PC-3 (cell line): Measurements from ENCODE around the gene FOXRED1. TPM values are rescaled to one million over a fixed set of nuclear protein-coding genes. Genes with fewer than 3 reads are reported as not detected.
"Not testable (repeated sequence)": the region's sequence is repeated elsewhere in the genome, so short reads cannot be mapped to it uniquely, and the experiment has no call there.

Experiments used
- ATAC-seq: fragments of 200-7000 bp; cut with Tn5 transposase; 2 replicates; pipeline ENCODE4 v1.9.1; 2020; ENCODE audit warnings: mild to moderate bottlenecking, moderate library complexity
- BruUV-seq: library from RNA; stranded (reverse); fragments of 400-500 nt; replicated peaks from 2 replicates; lab custom pipeline; 2021; lab: Mats Ljungman, UMichigan
- CTCF ChIA-PET: fragments of 300-600 bp; sonication (Branson Sonifier 250); formaldehyde crosslinking; loops from one replicate; lab custom pipeline; 2022; ENCODE audit warnings: antibody characterized with exemption; lab: Charles Lee
- POLR2A ChIA-PET: fragments of 300-600 bp; sonication (Branson Sonifier 250); formaldehyde crosslinking; loops from one replicate; lab custom pipeline; 2022; ENCODE audit warnings: antibody characterized with exemption; ENCODE audit not compliant: unreplicated experiment; lab: Charles Lee
- DNase-seq: peaks from one replicate; pipeline ENCODE4 v3.0.0-alpha.2; 2015
- H2AFZ ChIP-seq: fragments of 300-600 bp; sonication (generic); 2 replicates; pipeline ENCODE4 v1.6.0; 2016; ENCODE audit warnings: antibody characterized with exemption, low read length
- H3F3A ChIP-seq: fragments of 300-600 bp; sonication (generic); one replicate; pipeline ENCODE4 v1.6.0; 2017; ENCODE audit warnings: antibody characterized with exemption, low read length, control low read depth, mild to moderate bottlenecking; ENCODE audit not compliant: unreplicated experiment
- H3K27ac ChIP-seq: fragments of 300-600 bp; sonication (generic); 2 replicates; pipeline ENCODE4 v1.5.1; 2016; ENCODE audit warnings: mild to moderate bottlenecking, low read length
- H3K27me3 ChIP-seq: fragments of 300-600 bp; sonication (generic); 2 replicates; pipeline ENCODE4 v1.6.1; 2016; ENCODE audit warnings: low read length, mixed read lengths
- H3K36me3 ChIP-seq: fragments of 300-600 bp; sonication (generic); 2 replicates; pipeline ENCODE4 v1.6.1; 2016; ENCODE audit warnings: low read depth, mixed run types, low read length, mixed read lengths
- H3K4me1 ChIP-seq: fragments of 300-600 bp; sonication (generic); 2 replicates; pipeline ENCODE4 v1.5.1; 2016; ENCODE audit warnings: low read length; ENCODE audit not compliant: insufficient read depth
- H3K4me2 ChIP-seq: fragments of 300-600 bp; sonication (generic); 2 replicates; pipeline ENCODE4 v1.6.0; 2016; ENCODE audit warnings: low read length
- H3K4me3 ChIP-seq: fragments of 300-600 bp; sonication (generic); 2 replicates; pipeline ENCODE4 v1.5.1; 2016; ENCODE audit warnings: mild to moderate bottlenecking, low read length, mixed read lengths
- H3K79me2 ChIP-seq: fragments of 300-600 bp; sonication (generic); 2 replicates; pipeline ENCODE4 v1.6.1; 2017; ENCODE audit warnings: low read length, mixed read lengths
- H3K9ac ChIP-seq: fragments of 300-600 bp; sonication (generic); 2 replicates; pipeline ENCODE4 v1.6.0; 2016; ENCODE audit warnings: mild to moderate bottlenecking, low read length
- H3K9me2 ChIP-seq: fragments of 300-600 bp; sonication (generic); replicated peaks from 2 replicates; pipeline ENCODE4 v1.6.1; 2016; ENCODE audit warnings: mixed run types, low read length, mixed read lengths
- H3K9me3 ChIP-seq: fragments of 300-600 bp; sonication (generic); 2 replicates; pipeline ENCODE4 v1.6.1; 2016; ENCODE audit warnings: low read length, mixed read lengths
- H4K20me1 ChIP-seq: fragments of 300-600 bp; sonication (generic); 2 replicates; pipeline ENCODE4 v1.6.1; 2016; ENCODE audit warnings: low read length, mixed read lengths
- EZH2 ChIP-seq: fragments of 300-600 bp; sonication (generic); IDR thresholded peaks from one replicate; pipeline ENCODE4 v1.6.1; 2017; ENCODE audit warnings: antibody characterized with exemption, mild to moderate bottlenecking, low read length; ENCODE audit not compliant: unreplicated experiment
- EZH2phosphoT487 ChIP-seq: fragments of 300-600 bp; sonication (generic); IDR thresholded peaks from 2 replicates; pipeline ENCODE4 v1.6.1; 2018; ENCODE audit warnings: mild to moderate bottlenecking, antibody characterized with exemption, low read length, borderline replicate concordance
- intact Hi-C: fragments of 100-400 bp; cut with micrococcal nuclease; formaldehyde crosslinking; loops from 2 replicates; pipeline ENCODE4 v1.9.0; 2023
- total RNA-seq: library from RNA; depleted of rRNA; stranded (reverse); fragments of >200 nt; gene quantifications from 2 replicates; pipeline ENCODE4 v1.2.3, GENCODE V29; 2014
- TF ChIP-seq, protein P1 (sequence below): fragments of 300-600 bp; sonication (generic); conservative IDR thresholded peaks from 2 replicates; pipeline ENCODE4 v1.5.1; 2017; ENCODE audit warnings: antibody characterized with exemption, low read depth, mild to moderate bottlenecking, low read length

The FOXRED1 gene
- total RNA-seq, 1 experiment from 2014 or later: 55.6 TPM

DNA sequence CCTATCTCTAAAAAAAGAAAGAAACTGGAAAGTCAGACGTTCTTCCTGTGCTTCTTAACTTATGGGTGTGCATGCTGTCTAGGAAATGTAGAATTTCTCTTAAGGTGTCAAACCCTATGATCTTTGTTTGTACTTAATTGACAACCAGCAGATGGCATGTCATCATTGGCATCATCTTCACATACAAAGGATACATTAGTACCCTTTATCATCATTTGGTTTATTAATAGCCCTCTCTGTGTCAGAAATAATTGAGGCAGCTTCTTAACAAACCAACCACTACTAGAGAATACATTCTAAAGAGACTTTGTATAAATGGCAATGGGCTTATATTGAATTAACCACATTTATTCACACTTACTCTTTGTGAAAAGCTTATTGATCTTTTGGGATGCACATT, 14.1 kb upstream of the FOXRED1 start:
- intact Hi-C loops: no loop called here
- no peak for DNase-seq
- Histone ChIP-seq H3K27ac (no peak overlapping the region), H4K20me1 (no peaks in the 10 kb centered on the region), H3K9me3 (no peaks in the 10 kb centered on the region), H3K27me3 (no peaks in the 10 kb centered on the region), H2AFZ (no peak overlapping the region), H3K4me2 (no peak overlapping the region), H3K9me2 (no peaks in the 10 kb centered on the region), H3K4me3 (no peak overlapping the region), H3K4me1 (no peaks in the 10 kb centered on the region), H3F3A (peaks cover 5% of the 10 kb centered on the region), H3K9ac (no peak overlapping the region), H3K79me2 (no peaks in the 10 kb centered on the region), H3K36me3 (peaks cover 23% of the 10 kb centered on the region)
- ChIA-PET CTCF (no interaction called here), POLR2A (no interaction called here)
- TF ChIP-seq EZH2phosphoT487 (no peak), EZH2 (no peak)
- TF ChIP-seq, protein P1, sequence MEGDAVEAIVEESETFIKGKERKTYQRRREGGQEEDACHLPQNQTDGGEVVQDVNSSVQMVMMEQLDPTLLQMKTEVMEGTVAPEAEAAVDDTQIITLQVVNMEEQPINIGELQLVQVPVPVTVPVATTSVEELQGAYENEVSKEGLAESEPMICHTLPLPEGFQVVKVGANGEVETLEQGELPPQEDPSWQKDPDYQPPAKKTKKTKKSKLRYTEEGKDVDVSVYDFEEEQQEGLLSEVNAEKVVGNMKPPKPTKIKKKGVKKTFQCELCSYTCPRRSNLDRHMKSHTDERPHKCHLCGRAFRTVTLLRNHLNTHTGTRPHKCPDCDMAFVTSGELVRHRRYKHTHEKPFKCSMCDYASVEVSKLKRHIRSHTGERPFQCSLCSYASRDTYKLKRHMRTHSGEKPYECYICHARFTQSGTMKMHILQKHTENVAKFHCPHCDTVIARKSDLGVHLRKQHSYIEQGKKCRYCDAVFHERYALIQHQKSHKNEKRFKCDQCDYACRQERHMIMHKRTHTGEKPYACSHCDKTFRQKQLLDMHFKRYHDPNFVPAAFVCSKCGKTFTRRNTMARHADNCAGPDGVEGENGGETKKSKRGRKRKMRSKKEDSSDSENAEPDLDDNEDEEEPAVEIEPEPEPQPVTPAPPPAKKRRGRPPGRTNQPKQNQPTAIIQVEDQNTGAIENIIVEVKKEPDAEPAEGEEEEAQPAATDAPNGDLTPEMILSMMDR: no peak
- BruUV-seq: no TSS peak
- ATAC-seq: no peak

DNA sequence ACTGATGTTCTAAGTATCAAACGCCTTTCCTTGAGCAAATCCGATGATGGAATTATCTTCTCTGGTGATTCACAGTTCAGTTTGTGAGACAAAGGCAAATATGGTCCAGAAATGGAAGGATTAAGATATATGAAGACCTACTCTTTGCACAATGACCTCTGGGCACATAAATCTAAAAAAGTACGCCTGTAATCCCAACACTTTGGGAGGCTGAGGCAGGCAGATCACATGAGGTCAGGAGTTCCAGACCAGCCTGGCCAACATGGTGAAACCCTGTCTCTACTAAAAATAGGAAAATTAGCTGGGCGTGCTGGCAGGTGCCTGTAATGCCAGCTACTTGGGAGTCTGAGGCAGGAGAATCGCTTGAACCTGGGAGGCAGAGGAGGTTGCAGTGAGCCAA, 13.4 kb upstream of the FOXRED1 start:
- H3K9ac ChIP-seq, H3K4me3 ChIP-seq, BruUV-seq, H3K27me3 ChIP-seq, H3K79me2 ChIP-seq, H3F3A ChIP-seq, H3K4me2 ChIP-seq, H4K20me1 ChIP-seq, H3K9me3 ChIP-seq, DNase-seq, H3K27ac ChIP-seq, H2AFZ ChIP-seq, H3K4me1 ChIP-seq, H3K9me2 ChIP-seq, CTCF ChIA-PET, ATAC-seq, intact Hi-C loops: not testable (repeated sequence)
- H3K36me3 ChIP-seq: peaks cover 23% of the 10 kb centered on the region
- POLR2A ChIA-PET: interaction anchor here (0.6 kb wide), 1 partner anchor 44 kb away, joined by 3 read pairs; the partner anchor contains the start of gene FAM118B

DNA sequence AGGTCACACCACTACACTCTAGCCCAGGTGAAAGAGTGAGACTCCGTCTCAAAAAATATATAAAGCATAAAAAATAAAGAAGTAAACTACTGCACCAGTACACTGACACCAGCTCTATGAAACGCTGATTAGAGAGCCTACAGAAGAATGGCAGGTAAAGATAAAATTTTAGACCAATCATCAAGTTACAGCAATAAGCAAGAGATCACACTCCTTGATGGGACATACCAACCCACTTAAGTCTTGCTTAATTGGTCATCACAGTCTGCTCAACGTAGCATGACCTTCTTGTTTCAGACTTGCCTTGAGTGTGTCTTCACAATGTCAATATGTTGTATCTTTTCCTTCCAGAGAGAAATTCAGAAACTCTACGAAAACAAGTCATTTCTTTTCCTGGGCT, 12.7 kb upstream of the FOXRED1 start:
- Histone ChIP-seq H3K79me2 (no peaks in the 10 kb centered on the region), H4K20me1 (no peaks in the 10 kb centered on the region), H3F3A (peaks cover 5% of the 10 kb centered on the region), H3K9me2 (no peaks in the 10 kb centered on the region), H3K27ac (no peak overlapping the region), H3K27me3 (no peaks in the 10 kb centered on the region), H3K4me3 (no peak overlapping the region), H3K9ac (no peak overlapping the region), H3K4me1 (no peaks in the 10 kb centered on the region), H2AFZ (no peak overlapping the region), H3K36me3 (peaks cover 21% of the 10 kb centered on the region), H3K9me3 (no peaks in the 10 kb centered on the region), H3K4me2 (no peak overlapping the region)
- DNase-seq (no peak), ATAC-seq (no peak)
- intact Hi-C loops: no loop called here
- TF ChIP-seq, protein P1: no peak
- TF ChIP-seq EZH2: no peak
- no peak for TF ChIP-seq EZH2phosphoT487
- BruUV-seq: no TSS peak
- POLR2A ChIA-PET: interaction anchor here (0.6 kb wide), 1 partner anchor 44 kb away, joined by 3 read pairs; the partner anchor contains the start of gene FAM118B
- CTCF ChIA-PET: no interaction called here
